ENCODE data around the gene SGK2. TPM values are rescaled to one million over a fixed set of nuclear protein-coding genes. Genes with fewer than 3 reads are reported as not detected.
A peak's percentile ranks its signal among the peaks of the same experiment; 100 is the strongest.

The SGK2 gene
- total and polyA plus RNA-seq, 2 of the 13 experiments (the other 11 are each of a cell fraction or from before 2014, with no cell fraction given) = 6.2 to 29.4 TPM

DNA sequence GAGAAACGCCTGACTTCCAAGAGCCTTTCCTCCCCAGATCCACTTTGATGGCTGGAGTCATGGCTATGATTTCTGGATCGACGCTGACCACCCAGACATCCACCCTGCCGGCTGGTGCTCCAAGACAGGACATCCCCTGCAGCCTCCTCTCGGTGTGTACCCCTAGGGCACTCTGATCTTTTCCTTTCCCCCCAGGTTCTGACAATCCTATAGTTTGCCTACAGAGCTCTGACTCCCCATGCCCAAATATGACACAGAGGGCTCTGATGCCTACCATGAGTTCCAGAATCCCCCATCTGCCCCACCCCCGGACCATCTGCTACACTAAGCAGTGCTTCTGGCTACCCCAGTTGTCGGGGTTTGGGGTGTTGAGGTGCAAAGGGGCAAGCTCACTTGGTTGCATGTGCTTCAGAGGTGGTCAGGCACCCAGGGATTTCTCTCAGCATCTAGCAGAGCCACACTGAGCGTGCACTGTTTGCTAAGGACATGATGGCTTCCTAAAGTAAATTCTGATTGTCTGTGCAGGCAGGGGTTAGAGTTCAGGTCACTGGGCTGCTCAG is 24.0 kb upstream of the SGK2 start (continued):
- TF ChIP-seq, protein P1, sequence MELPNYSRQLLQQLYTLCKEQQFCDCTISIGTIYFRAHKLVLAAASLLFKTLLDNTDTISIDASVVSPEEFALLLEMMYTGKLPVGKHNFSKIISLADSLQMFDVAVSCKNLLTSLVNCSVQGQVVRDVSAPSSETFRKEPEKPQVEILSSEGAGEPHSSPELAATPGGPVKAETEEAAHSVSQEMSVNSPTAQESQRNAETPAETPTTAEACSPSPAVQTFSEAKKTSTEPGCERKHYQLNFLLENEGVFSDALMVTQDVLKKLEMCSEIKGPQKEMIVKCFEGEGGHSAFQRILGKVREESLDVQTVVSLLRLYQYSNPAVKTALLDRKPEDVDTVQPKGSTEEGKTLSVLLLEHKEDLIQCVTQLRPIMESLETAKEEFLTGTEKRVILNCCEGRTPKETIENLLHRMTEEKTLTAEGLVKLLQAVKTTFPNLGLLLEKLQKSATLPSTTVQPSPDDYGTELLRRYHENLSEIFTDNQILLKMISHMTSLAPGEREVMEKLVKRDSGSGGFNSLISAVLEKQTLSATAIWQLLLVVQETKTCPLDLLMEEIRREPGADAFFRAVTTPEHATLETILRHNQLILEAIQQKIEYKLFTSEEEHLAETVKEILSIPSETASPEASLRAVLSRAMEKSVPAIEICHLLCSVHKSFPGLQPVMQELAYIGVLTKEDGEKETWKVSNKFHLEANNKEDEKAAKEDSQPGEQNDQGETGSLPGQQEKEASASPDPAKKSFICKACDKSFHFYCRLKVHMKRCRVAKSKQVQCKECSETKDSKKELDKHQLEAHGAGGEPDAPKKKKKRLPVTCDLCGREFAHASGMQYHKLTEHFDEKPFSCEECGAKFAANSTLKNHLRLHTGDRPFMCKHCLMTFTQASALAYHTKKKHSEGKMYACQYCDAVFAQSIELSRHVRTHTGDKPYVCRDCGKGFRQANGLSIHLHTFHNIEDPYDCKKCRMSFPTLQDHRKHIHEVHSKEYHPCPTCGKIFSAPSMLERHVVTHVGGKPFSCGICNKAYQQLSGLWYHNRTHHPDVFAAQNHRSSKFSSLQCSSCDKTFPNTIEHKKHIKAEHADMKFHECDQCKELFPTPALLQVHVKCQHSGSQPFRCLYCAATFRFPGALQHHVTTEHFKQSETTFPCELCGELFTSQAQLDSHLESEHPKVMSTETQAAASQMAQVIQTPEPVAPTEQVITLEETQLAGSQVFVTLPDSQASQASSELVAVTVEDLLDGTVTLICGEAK (IDR thresholded peaks at IDR 0.05) = no peak
- TF ChIP-seq, protein P1 (CRISPR knock-in tag; IDR thresholded peaks at IDR 0.05) = no peak
- TF ChIP-seq RARA (CRISPR knock-in tag; IDR thresholded peaks at IDR 0.05) (peak; percentile 64), ZSCAN12 (CRISPR knock-in tag; IDR thresholded peaks at IDR 0.05) (no peak), ZFP82 (CRISPR knock-in tag; IDR thresholded peaks at IDR 0.05; ENCODE audit: borderline replicate concordance) (no peak), BRD4 (CRISPR knock-in tag; IDR thresholded peaks at IDR 0.05) (no peak)
- TF ChIP-seq, protein P2, sequence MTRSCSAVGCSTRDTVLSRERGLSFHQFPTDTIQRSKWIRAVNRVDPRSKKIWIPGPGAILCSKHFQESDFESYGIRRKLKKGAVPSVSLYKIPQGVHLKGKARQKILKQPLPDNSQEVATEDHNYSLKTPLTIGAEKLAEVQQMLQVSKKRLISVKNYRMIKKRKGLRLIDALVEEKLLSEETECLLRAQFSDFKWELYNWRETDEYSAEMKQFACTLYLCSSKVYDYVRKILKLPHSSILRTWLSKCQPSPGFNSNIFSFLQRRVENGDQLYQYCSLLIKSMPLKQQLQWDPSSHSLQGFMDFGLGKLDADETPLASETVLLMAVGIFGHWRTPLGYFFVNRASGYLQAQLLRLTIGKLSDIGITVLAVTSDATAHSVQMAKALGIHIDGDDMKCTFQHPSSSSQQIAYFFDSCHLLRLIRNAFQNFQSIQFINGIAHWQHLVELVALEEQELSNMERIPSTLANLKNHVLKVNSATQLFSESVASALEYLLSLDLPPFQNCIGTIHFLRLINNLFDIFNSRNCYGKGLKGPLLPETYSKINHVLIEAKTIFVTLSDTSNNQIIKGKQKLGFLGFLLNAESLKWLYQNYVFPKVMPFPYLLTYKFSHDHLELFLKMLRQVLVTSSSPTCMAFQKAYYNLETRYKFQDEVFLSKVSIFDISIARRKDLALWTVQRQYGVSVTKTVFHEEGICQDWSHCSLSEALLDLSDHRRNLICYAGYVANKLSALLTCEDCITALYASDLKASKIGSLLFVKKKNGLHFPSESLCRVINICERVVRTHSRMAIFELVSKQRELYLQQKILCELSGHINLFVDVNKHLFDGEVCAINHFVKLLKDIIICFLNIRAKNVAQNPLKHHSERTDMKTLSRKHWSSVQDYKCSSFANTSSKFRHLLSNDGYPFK (CRISPR knock-in tag; IDR thresholded peaks at IDR 0.05; ENCODE audit: borderline replicate concordance) = 0 out of 2 replicates have a peak, but pooled peaks have one; percentile 19

All from HepG2 (cell line).